ENCODE measurements around the gene PPP1R17. TPM values are rescaled to one million over a fixed set of nuclear protein-coding genes. Genes with fewer than 3 reads are reported as not detected.

Gene PPP1R17
- total and polyA plus RNA-seq, 9 donors: 0.11 to 0.38 TPM; not detected in 7

GRCh38 chr7:31692451-31692850 is 5.4 kb downstream of the PPP1R17 start:
- no peaks in the 10 kb centered on the region for H3K36me3 ChIP-seq
- H3K27me3 ChIP-seq: no peaks in the 10 kb centered on the region
- TF ChIP-seq CTCF (IDR thresholded peaks at IDR 0.05) (no peak), POLR2A (IDR thresholded peaks at IDR 0.05) (no peak), EP300 (IDR thresholded peaks at IDR 0.05) (no peak)
- no peak overlapping the region for H3K4me3 ChIP-seq
- no peak overlapping the region for H3K27ac ChIP-seq
- no peak for DNase-seq
- intact Hi-C loops (cut with DNase I): no loop called here
- no peaks in the 10 kb centered on the region for H3K9me3 ChIP-seq
- no peaks in the 10 kb centered on the region for H3K4me1 ChIP-seq (ENCODE audit: insufficient read depth)
- 22 to 34% (median 26%) methylated on average over 5 of the region's 5 CpGs for WGBS, 3 donors

- no peaks in the 10 kb centered on the region for H3K27me3 ChIP-seq
- no peaks in the 10 kb centered on the region for H3K36me3 ChIP-seq
- DNase-seq: no peak
- TF ChIP-seq POLR2A (IDR thresholded peaks at IDR 0.05) (no peak), EP300 (IDR thresholded peaks at IDR 0.05) (no peak), CTCF (IDR thresholded peaks at IDR 0.05) (no peak)
- H3K4me3 ChIP-seq: no peak overlapping the region
- intact Hi-C loops (cut with DNase I): no loop called here
- 44 to 50% (median 46%) methylated on average over 2 of the region's 2 CpGs for WGBS, 3 donors
- no peaks in the 10 kb centered on the region for H3K9me3 ChIP-seq
- no peak overlapping the region for H3K27ac ChIP-seq
- no peaks in the 10 kb centered on the region for H3K4me1 ChIP-seq (ENCODE audit: insufficient read depth)
Observed at GRCh38 chr7:31692871-31693270, 5.9 kb downstream of the PPP1R17 start.

GRCh38 chr7:31695859-31696614 is 9.0 kb downstream of the PPP1R17 start:
- H3K27ac ChIP-seq: no peak overlapping the region
- H3K4me1 ChIP-seq (ENCODE audit: insufficient read depth): no peaks in the 10 kb centered on the region
- DNase-seq: no peak
- WGBS, 3 donors: 52 to 54% (median 53%) methylated on average over 6 of the region's 6 CpGs
- TF ChIP-seq POLR2A (IDR thresholded peaks at IDR 0.05) (no peak), CTCF (IDR thresholded peaks at IDR 0.05) (no peak), EP300 (IDR thresholded peaks at IDR 0.05) (no peak)
- H3K4me3 ChIP-seq: no peak overlapping the region
- intact Hi-C loops (cut with DNase I): no loop called here
- no peaks in the 10 kb centered on the region for H3K36me3 ChIP-seq
- no peaks in the 10 kb centered on the region for H3K9me3 ChIP-seq
- H3K27me3 ChIP-seq: no peaks in the 10 kb centered on the region

- Histone ChIP-seq H3K27ac (no peak overlapping the region), H3K36me3 (no peaks in the 10 kb centered on the region), H3K9me3 (no peaks in the 10 kb centered on the region), H3K4me3 (no peak overlapping the region), H3K4me1 (ENCODE audit: insufficient read depth) (no peaks in the 10 kb centered on the region), H3K27me3 (no peaks in the 10 kb centered on the region)
- WGBS, 3 donors: 32 to 57% (median 37%) methylated on average over 2 of the region's 2 CpGs
- no peak for TF ChIP-seq CTCF (IDR thresholded peaks at IDR 0.05)
- TF ChIP-seq EP300 (IDR thresholded peaks at IDR 0.05): no peak
- TF ChIP-seq POLR2A (IDR thresholded peaks at IDR 0.05): no peak
- no peak for DNase-seq
- intact Hi-C loops (cut with DNase I): no loop called here
Observed at GRCh38 chr7:31699050-31699449, 12.0 kb downstream of the PPP1R17 start.
